KMS-11 (cell line): ENCODE measurements around the gene KNCN.

Source experiments
- H2AFZ ChIP-seq: fragments of 200-600 bp; sonication (generic); 2 replicates; pipeline ENCODE4 v1.6.1; 2016; ENCODE audit warnings: antibody characterized with exemption, mixed run types, low read depth
- H3K27ac ChIP-seq: fragments of 200-600 bp; sonication (generic); 2 replicates; pipeline ENCODE4 v1.6.1; 2016; ENCODE audit warnings: mild to moderate bottlenecking, mixed run types
- H3K27me3 ChIP-seq: fragments of 200-600 bp; sonication (generic); 2 replicates; pipeline ENCODE4 v1.6.1; 2017; ENCODE audit warnings: mild to moderate bottlenecking, low read depth, mixed run types, moderate library complexity; ENCODE audit not compliant: insufficient read depth
- H3K36me3 ChIP-seq: fragments of 200-600 bp; sonication (generic); 2 replicates; pipeline ENCODE4 v1.6.1; 2017; ENCODE audit warnings: mild to moderate bottlenecking, mixed run types; ENCODE audit not compliant: insufficient read depth
- H3K4me1 ChIP-seq: fragments of 200-600 bp; sonication (generic); 2 replicates; pipeline ENCODE4 v1.6.1; 2016; ENCODE audit warnings: mild to moderate bottlenecking, low read depth, mixed run types; ENCODE audit not compliant: poor library complexity, severe bottlenecking
- H3K4me2 ChIP-seq: fragments of 200-600 bp; sonication (generic); 2 replicates; pipeline ENCODE4 v1.7.0; 2016; ENCODE audit warnings: mild to moderate bottlenecking, mixed run types
- H3K4me3 ChIP-seq: fragments of 200-600 bp; sonication (generic); IDR thresholded peaks from 2 replicates; pipeline ENCODE4 v1.6.1; 2017; ENCODE audit warnings: low read depth, low read length, mixed read lengths; ENCODE audit not compliant: insufficient read depth
- H3K79me2 ChIP-seq: fragments of 200-600 bp; sonication (generic); 2 replicates; pipeline ENCODE4 v1.6.1; 2016; ENCODE audit warnings: low read depth, mixed run types; ENCODE audit not compliant: insufficient read depth
- H3K9ac ChIP-seq: fragments of 200-600 bp; sonication (generic); 2 replicates; pipeline ENCODE4 v1.6.1; 2016; ENCODE audit warnings: mild to moderate bottlenecking, mixed run types
- H4K20me1 ChIP-seq: fragments of 200-600 bp; sonication (generic); 2 replicates; pipeline ENCODE4 v1.6.1; 2016; ENCODE audit warnings: mild to moderate bottlenecking, mixed run types; ENCODE audit not compliant: insufficient read depth
- CTCF ChIP-seq: fragments of 200-600 bp; sonication (generic); conservative IDR thresholded peaks from 2 replicates; pipeline ENCODE4 v1.6.1; 2017; ENCODE audit warnings: low read depth, mild to moderate bottlenecking, antibody characterized with exemption, low read length, moderate library complexity, mixed read lengths

Gene KNCN

GRCh38 chr1:46595127-46595526 lies 43.7 kb upstream of the KNCN start:
- H3K9ac ChIP-seq: no peak overlapping the region
- TF ChIP-seq CTCF: no peak
- H3K4me2 ChIP-seq: no peak overlapping the region; the same call in 1 of the 2 replicates
- no peaks in the 10 kb centered on the region for H3K27me3 ChIP-seq
- H2AFZ ChIP-seq: no peak overlapping the region
- no peaks in the 10 kb centered on the region for H4K20me1 ChIP-seq
- H3K4me3 ChIP-seq: no peak overlapping the region
- no peaks in the 10 kb centered on the region for H3K36me3 ChIP-seq
- no peak overlapping the region for H3K27ac ChIP-seq
- no peaks in the 10 kb centered on the region for H3K79me2 ChIP-seq
- H3K4me1 ChIP-seq: peaks cover 27% of the 10 kb centered on the region

GRCh38 chr1:46594063-46594462 lies 42.6 kb upstream of the KNCN start:
- Histone ChIP-seq H3K4me3 (no peak overlapping the region), H3K36me3 (no peaks in the 10 kb centered on the region), H3K27me3 (no peaks in the 10 kb centered on the region), H2AFZ (no peak overlapping the region), H3K79me2 (no peaks in the 10 kb centered on the region), H3K4me2 (no peak overlapping the region), H3K4me1 (peaks cover 27% of the 10 kb centered on the region), H3K9ac (no peak overlapping the region), H4K20me1 (no peaks in the 10 kb centered on the region), H3K27ac (no peak overlapping the region)
- no peak for TF ChIP-seq CTCF

- no peaks in the 10 kb centered on the region for H4K20me1 ChIP-seq
- H3K27me3 ChIP-seq: no peaks in the 10 kb centered on the region
- no peak overlapping the region for H3K4me2 ChIP-seq
- peaks cover 27% of the 10 kb centered on the region for H3K4me1 ChIP-seq
- H2AFZ ChIP-seq: no peak overlapping the region
- H3K27ac ChIP-seq: no peak overlapping the region
- H3K79me2 ChIP-seq: no peaks in the 10 kb centered on the region
- H3K4me3 ChIP-seq: no peak overlapping the region
- TF ChIP-seq CTCF: no peak
- no peaks in the 10 kb centered on the region for H3K36me3 ChIP-seq
- no peak overlapping the region for H3K9ac ChIP-seq
Measured at GRCh38 chr1:46592823-46593222, 41.4 kb upstream of the KNCN start.

- Histone ChIP-seq H3K9ac (no peak overlapping the region), H3K36me3 (no peaks in the 10 kb centered on the region)
Measured at GRCh38 chr1:46589529-46589928, 38.1 kb upstream of the KNCN start.

More at GRCh38 chr1:46589529-46589928, 38.1 kb upstream of the KNCN start:
- no peak overlapping the region for H3K27ac ChIP-seq
- no peak overlapping the region for H2AFZ ChIP-seq
- H3K79me2 ChIP-seq: no peaks in the 10 kb centered on the region
- no peak overlapping the region for H3K4me2 ChIP-seq
- peaks cover 18% of the 10 kb centered on the region for H3K4me1 ChIP-seq
- TF ChIP-seq CTCF: no peak
- H4K20me1 ChIP-seq: no peaks in the 10 kb centered on the region
- H3K4me3 ChIP-seq: no peak overlapping the region
- H3K27me3 ChIP-seq: no peaks in the 10 kb centered on the region
